ENCODE data around the gene LBR. TPM values are rescaled to one million over a fixed set of nuclear protein-coding genes. Genes with fewer than 3 reads are reported as not detected.
"Not testable (repeated sequence)": the region's sequence is repeated elsewhere in the genome, so short reads cannot be mapped to it uniquely, and the experiment has no call there.

LBR gene
- total and polyA plus RNA-seq, 11 donors = 4.3 to 37.8 (median 8.2) TPM

DNA sequence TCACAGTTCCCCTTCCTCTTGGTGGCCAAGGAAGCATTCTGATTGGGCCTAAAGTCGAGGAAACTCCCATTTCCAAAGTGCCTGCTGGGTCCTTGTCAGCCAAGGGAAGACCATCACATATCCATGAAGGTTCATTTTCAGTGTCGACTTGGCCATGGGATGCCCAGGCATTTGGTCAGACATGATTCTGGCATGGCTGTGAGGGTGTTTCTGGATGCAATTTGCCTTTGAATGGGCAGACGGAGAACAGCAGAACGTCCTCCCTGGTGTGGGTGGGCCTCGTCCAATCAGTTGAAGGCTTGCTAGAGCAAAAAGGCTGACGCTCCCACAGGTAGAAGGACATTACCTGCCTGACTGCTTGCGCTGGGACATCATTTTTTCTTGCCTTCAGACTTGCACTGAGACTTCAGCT is 48.3 kb upstream of the LBR start:
- Histone ChIP-seq H3K4me3 (no peak overlapping the region), H3K9me3 (no peaks in the 10 kb centered on the region), H3K4me1 (peaks cover 0 to 11% (median 5%) of the 10 kb centered on the region in 12 donors), H3K36me3 (no peaks in the 10 kb centered on the region), H3K27me3 (no peaks in the 10 kb centered on the region), H3K27ac (no peak overlapping the region)
- WGBS, 4 donors = 84 to 93% (median 93%) methylated on average over 7 of the region's 7 CpGs
- ATAC-seq = no peak
- DNase-seq = no peak
- TF ChIP-seq POLR2A (IDR thresholded peaks at IDR 0.05) = no peak
- TF ChIP-seq, protein P1, sequence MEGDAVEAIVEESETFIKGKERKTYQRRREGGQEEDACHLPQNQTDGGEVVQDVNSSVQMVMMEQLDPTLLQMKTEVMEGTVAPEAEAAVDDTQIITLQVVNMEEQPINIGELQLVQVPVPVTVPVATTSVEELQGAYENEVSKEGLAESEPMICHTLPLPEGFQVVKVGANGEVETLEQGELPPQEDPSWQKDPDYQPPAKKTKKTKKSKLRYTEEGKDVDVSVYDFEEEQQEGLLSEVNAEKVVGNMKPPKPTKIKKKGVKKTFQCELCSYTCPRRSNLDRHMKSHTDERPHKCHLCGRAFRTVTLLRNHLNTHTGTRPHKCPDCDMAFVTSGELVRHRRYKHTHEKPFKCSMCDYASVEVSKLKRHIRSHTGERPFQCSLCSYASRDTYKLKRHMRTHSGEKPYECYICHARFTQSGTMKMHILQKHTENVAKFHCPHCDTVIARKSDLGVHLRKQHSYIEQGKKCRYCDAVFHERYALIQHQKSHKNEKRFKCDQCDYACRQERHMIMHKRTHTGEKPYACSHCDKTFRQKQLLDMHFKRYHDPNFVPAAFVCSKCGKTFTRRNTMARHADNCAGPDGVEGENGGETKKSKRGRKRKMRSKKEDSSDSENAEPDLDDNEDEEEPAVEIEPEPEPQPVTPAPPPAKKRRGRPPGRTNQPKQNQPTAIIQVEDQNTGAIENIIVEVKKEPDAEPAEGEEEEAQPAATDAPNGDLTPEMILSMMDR (IDR thresholded peaks at IDR 0.05) = no peak
- intact Hi-C loops (cut with DNase I) = loop anchor here in 8 of 10 donors (2.0 to 10.0 kb wide), 9 partner anchors 76 to 501 kb away; partner anchors contain the start of gene ENAH (in 3 of the 8)

DNA sequence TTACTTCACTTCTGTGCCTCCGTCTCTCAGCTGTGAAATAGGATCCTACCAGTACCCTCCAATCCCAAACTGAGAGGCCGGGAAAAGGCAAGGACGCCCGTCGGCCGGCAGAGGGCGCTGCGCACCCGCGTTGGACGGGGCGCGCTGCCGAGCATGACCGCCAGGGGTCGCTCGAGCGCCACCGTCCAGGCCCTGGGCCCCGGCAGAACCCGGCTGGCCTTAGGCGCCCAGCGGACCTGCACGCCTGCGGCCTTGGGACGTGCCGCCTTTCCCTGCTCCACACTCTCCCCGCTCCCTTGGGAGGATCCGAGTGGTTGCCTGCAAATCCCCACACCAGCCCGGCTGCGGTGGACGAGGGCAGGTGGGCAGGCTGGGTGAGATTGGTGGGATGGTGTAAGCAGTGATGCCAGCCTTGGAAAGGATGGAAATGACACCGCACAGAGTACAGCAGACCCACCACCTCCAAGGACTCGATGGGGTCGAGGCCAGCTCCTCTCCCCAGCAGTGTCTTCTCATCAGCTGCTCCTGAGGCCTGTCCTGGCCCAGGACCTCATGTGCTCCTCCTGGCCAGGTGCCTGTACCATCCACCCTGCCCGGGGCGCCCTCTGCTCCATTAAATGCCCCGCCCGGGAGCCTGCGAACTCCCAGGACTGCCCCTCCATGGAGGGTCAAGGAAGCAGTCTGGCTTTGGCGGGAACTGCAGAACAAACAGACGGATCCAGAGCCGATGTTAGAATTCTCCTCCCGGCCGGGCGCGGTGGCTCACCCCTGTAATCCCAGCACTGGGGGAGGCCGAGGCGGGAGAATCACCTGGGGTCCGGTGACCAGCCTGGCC is 47.4 kb upstream of the LBR start:
- H3K36me3 ChIP-seq = no peaks in the 10 kb centered on the region
- H3K4me1 ChIP-seq = peaks cover 0 to 11% (median 5%) of the 10 kb centered on the region in 12 donors
- ATAC-seq (peak; percentile 69 to 91 (median 88)), DNase-seq (peak; percentile 62 to 88 (median 66))
- H3K4me3 ChIP-seq = peak overlapping the region in 5 of 12 donors; percentile 10 to 35 (median 26)
- TF ChIP-seq, protein P1 (IDR thresholded peaks at IDR 0.05) = peak in 11 of 12 donors; percentile 100
- TF ChIP-seq POLR2A (IDR thresholded peaks at IDR 0.05) = no peak
- intact Hi-C loops (cut with DNase I) = loop anchor here (1.0 to 10.0 kb wide), 21 partner anchors 77 to 502 kb away; partner anchors contain the start of genes ENAH (in 3 of the 10) and SRP9 (in 1 of the 10)
- no peaks in the 10 kb centered on the region for H3K27me3 ChIP-seq
- peak overlapping the region in 1 of 12 donors; percentile 13 for H3K27ac ChIP-seq
- no peaks in the 10 kb centered on the region for H3K9me3 ChIP-seq
- WGBS, 4 donors = 26 to 40% (median 29%) methylated on average over 36 to 50 of the region's 50 CpGs

DNA sequence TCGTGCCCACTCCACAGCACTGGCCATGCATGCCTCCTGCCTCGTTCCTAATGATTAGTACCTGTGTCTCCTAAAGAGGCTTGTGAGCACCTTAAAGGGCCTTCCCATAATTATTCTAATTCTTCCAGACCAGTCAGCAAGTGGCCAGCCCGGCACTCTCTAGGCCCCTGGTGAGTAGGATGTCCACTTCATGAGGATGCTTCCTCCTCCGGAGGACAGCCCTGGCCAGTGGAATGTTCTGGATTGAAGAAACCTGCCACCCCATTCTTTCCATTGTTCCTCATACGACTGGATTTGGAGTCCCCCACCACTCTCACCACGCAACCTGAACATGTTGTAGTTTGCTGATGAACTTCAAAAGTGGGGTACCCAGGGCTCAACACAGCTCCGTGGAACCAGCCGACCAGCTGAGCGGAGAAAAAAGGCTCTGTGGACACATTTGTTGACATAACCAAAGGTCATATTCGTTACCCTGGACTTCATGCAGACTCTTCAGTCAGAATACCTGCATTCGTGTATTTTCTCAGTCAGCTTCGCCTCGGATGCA is 46.7 kb upstream of the LBR start:
- Histone ChIP-seq H3K9me3 (no peaks in the 10 kb centered on the region), H3K27ac (peak overlapping the region in 1 of 12 donors; percentile 35), H3K4me1 (peaks cover 0 to 11% (median 5%) of the 10 kb centered on the region in 12 donors), H3K4me3 (no peak overlapping the region), H3K27me3 (no peaks in the 10 kb centered on the region), H3K36me3 (no peaks in the 10 kb centered on the region)
- TF ChIP-seq, protein P1 (IDR thresholded peaks at IDR 0.05) = no peak
- no peak for TF ChIP-seq POLR2A (IDR thresholded peaks at IDR 0.05)
- 41 to 47% (median 45%) methylated on average over 12 to 13 of the region's 13 CpGs for WGBS, 4 donors
- peak in 1 of 4 donors; percentile 2 for ATAC-seq
- intact Hi-C loops (cut with DNase I) = loop anchor here in 9 of 10 donors (2.0 to 10.0 kb wide), 10 partner anchors 180 to 503 kb away; partner anchors contain the start of genes ENAH (in 2 of the 9) and SRP9 (in 1 of the 9)
- DNase-seq = no peak

DNA sequence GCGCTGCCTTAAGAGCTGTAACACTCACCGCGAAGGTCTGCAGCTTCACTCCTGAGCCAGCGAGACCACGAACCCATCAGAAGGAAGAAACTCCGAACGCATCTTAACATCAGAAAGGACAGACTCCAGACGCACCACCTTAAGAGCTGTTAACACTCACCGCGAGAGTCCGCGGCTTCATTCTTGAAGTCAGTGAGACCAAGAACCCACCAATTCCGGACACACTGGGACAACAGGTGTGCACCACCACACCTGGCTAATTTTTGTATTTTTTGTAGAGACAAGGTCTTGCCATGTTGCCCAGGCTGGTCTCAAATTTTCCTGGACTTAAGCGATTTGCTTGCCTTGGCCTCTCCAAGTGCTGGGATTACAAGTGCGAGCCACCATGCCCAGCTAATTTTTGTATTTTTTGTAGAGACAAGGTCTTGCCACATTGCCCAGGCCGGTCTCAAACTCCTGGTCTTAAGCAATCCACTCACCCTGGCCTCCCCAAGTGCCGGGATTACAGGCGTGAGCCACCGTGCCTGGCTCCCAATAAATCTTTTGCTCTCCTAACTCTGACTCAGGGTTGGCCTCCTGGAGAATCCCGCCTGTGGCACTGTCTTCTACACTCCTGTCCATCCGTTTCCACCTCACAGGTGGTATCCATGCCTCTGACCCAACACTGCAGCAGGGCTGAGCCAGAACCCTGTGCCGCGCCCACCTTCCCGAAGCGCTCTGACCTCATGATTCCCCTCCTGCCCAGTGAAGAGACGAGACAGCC is 46.0 kb upstream of the LBR start:
- Histone ChIP-seq H3K4me1 (peaks cover 0 to 11% (median 5%) of the 10 kb centered on the region in 12 donors), H3K27ac (peak overlapping the region in 1 of 12 donors; percentile 35)
- H3K27me3 ChIP-seq, ATAC-seq, H3K36me3 ChIP-seq, H3K9me3 ChIP-seq, H3K4me3 ChIP-seq: not testable (repeated sequence)
- peak in 1 of 5 donors; percentile 9 for DNase-seq
- intact Hi-C loops (cut with DNase I) = loop anchor here in 9 of 10 donors (2.0 to 10.0 kb wide), 11 partner anchors 181 to 503 kb away; partner anchors contain the start of genes ENAH (in 2 of the 9) and SRP9 (in 1 of the 9)
- WGBS, 4 donors = 92 to 94% (median 94%) methylated on average over 26 of the region's 26 CpGs

DNA sequence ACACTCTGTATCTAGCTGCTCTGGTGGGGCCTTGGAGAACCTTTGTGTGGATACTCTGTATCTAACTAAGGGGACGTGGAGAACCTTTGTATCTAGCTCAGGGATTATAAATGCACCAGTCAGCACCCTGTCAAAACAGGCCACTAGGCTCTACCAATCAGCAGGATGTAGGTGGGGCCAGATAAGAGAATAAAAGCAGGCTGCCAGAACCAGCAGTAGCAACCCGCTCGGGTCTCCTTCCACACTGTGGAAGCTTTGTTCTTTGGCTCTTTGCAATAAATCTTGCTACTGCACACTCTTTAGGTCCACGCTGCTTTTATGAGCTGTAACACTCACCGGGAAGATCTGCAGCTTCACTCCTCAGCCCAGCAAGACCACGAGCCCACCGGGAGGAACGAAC is 45.4 kb upstream of the LBR start:
- not testable (repeated sequence) for ATAC-seq, H3K4me3 ChIP-seq, H3K9me3 ChIP-seq, H3K27me3 ChIP-seq, H3K36me3 ChIP-seq
- peak overlapping the region in 1 of 12 donors; percentile 35 for H3K27ac ChIP-seq
- H3K4me1 ChIP-seq = peaks cover 0 to 13% (median 6%) of the 10 kb centered on the region in 12 donors
- 64 to 77% (median 67%) methylated on average over 8 of the region's 8 CpGs for WGBS, 4 donors
- DNase-seq = peak in 1 of 5 donors; percentile 11
- intact Hi-C loops (cut with DNase I) = loop anchor here in 3 of 10 donors (2.0 to 10.0 kb wide), 3 partner anchors 182 to 504 kb away; partner anchors contain the start of gene ENAH (in 2 of the 3)

All from heart left ventricle (tissue), 16 donors.